Ishikawa (cell line): Measurements from ENCODE around the gene FKBP11.

Source experiments
- EGR1 ChIP-seq: IDR thresholded peaks from 2 replicates; pipeline ENCODE4 v1.6.1; 2012
- EP300 ChIP-seq: IDR thresholded peaks from 2 replicates; pipeline ENCODE4 v1.6.1; 2012; ENCODE audit warnings: borderline replicate concordance
- MAX ChIP-seq: IDR thresholded peaks from 2 replicates; pipeline ENCODE4 v1.6.1; 2012
- NFIC ChIP-seq: IDR thresholded peaks from 2 replicates; pipeline ENCODE4 v1.6.1; 2012
- RAD21 ChIP-seq: IDR thresholded peaks from 2 replicates; pipeline ENCODE4 v1.6.1; 2012; ENCODE audit warnings: low read depth
- REST ChIP-seq: IDR thresholded peaks from 2 replicates; pipeline ENCODE4 v1.6.1; 2012; ENCODE audit warnings: low read depth, mild to moderate bottlenecking
- TAF1 ChIP-seq: IDR thresholded peaks from 2 replicates; pipeline ENCODE4 v1.6.1; 2012; ENCODE audit warnings: low read depth, mild to moderate bottlenecking
- TEAD4 ChIP-seq: IDR thresholded peaks from 2 replicates; pipeline ENCODE4 v1.6.1; 2012
- ZBTB7A ChIP-seq: IDR thresholded peaks from 2 replicates; pipeline ENCODE4 v1.6.1; 2012; ENCODE audit warnings: low read depth

- TF ChIP-seq MAX (no peak), EP300 (no peak), RAD21 (no peak), NFIC (no peak), TEAD4 (no peak), EGR1 (no peak), ZBTB7A (no peak), REST (no peak), TAF1 (no peak)
Observed at GRCh38 chr12:48882972-48883304, 42.4 kb downstream of the FKBP11 start.
